HG03064 (cell line): Measurements from ENCODE around the gene SV2B.

ENCODE experiments used
- ATAC-seq: cut with Tn5 transposase; IDR thresholded peaks from one replicate; pipeline ENCODE4 v1.9.1; 2021; ENCODE audit warnings: low read depth; ENCODE audit not compliant: unreplicated experiment

Gene SV2B

DNA sequence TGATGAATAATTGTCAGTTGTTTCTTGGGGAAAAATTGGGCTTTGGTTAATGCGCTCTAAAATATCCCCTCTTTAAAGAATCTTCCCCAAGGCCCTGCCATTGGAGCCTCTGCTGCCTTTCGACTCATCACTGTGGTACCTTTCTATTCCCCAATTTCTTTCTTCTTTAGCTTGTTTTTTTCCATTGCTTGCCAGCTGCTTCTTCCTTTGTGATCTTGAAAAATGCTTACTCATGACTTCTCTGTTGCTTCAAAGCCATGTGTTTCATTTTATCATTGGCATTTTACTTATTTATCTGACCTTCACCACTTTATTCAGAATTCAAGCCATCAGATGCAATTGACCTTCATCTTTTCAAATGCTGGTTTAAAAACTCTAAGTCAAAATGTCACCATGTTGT is 84.4 kb downstream of the SV2B start:
- no peak for ATAC-seq

DNA sequence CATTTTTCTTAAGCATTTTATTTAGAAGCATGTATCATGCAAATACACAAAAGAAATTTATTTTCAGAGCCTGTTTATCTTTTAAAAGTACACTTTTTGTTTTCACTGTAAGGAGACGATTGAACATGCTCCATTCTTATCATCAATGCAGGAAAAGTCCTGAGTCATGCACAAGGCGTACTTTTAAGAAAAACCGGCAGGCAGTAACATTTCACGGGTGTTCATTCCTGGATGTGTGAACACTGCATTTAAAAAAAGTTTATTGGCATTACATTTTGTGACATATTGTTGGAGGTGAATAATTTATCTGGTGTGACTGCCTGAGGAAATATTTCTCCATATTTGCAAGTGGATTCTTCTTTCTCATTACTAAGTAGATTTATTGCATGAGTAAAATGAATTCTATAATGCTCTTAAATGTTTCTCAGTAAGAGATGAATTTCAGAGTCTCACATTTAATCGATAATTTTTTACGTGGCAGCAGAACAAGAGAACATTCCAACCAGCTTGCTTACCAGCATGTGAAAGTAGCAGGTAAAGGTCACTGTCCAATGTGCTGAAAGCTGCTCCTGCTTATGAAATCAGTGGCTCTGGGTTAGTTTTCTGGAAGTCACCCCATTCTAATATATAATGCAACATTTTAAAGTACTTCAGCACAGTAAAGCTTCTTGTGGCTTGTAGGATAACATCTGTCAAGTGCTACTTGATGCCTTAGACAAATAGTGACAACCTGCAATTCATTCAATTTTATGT is 87.0 kb downstream of the SV2B start:
- ATAC-seq = no peak

DNA sequence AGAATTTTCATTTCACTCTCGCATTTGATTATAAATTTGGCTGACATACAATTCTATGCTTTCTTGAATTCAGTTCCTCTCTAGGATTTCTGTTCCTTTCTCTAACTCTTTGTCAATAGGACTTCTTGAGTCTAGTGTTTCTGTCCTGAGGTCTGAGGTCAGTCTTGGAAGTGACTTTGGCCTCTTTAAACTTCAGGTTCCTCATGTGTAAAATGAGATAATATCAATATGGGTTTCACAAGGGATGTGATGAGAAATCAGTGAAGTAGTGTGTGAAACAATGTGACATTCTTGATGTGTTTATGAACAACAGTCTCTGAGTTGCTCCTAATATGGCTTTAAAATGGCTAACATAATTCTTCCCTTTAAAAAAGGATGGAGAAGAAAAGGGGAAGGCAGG is 92.2 kb downstream of the SV2B start:
- ATAC-seq = no peak

DNA sequence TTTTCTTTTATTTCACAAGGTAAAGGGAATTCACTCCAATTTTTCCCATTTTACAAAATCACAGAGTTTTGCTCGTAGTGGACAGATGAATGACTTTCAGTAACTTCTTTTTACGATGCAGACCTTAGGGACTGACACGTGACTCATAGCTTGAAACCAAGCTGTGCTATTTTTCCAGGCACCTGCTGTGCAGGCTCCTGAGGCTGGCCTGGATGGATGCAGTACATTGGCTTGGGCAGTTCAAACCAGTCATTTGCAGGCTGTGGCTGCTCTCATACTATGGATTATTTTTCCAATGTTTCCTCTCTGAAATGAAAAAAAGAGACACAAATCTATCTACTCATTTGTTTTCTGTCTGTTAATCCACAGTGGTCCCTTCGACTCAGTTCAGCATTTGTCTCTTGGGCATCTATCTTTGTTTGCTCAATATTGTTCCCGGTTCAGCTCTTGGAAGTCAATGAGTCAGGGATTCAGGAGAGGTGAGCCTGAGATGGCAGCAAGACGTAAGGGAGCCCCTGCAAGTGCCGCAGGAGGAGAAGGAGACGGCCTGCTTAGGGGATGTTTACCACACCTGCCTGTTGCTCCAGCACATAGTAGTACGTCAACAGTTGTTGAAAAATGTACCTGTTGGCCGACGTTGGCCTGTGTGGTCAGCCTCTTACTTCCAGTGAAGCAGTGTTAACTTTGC is 92.8 kb downstream of the SV2B start:
- no peak for ATAC-seq

DNA sequence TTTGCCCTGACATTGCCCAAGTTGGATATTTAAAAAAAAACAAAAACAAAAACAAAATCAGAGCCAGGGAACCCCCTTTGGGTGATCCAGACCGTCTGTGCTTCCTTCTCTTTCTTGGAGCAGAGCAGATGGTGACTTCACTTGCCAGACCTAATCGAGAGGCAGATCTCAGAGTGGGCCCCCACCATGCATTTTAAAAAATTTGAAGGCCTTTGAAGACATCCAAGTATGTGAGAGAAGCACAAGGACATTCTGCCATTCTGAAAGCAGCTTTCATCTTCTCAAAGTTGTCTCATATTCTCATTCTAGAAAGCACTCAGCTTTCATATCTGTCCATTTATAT is 93.3 kb downstream of the SV2B start:
- no peak for ATAC-seq

DNA sequence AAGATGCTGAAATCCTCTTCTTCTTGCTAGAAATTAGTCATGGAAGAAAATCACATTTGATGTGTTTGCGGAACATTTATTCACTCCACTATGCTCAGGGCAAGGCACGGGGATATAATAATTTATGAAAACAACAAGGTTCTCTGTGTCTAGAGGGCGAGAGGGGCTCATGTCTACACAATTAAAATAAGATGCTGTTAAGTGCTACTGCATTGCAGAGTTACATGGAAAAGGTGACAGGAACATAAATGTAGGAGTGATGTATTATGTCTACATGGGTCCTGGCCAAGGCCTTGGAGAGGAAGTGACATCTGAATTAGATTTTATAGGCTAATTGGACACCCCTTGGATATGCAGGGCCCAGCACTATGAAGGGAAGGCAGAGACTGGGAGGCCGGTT is 96.1 kb downstream of the SV2B start:
- ATAC-seq = no peak

DNA sequence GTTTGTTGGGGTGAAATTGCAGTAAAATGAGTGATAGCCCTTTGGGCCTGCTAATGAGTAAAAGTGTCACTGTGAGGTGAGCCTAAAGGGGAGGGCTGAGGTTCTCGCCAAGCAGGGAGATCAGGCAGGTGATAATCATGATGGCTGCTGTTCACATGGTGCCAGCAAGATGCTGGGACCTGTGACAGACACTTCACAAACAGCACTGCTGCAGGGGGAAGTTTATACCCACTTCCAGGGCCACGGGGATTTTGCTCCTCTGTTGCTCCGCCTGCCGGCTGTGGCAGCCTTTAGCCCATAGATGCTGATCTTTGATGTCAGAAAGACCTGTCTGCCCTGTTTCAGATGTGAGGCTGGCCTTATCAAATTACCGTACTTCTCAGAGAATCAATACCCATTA is 96.7 kb downstream of the SV2B start:
- no peak for ATAC-seq

DNA sequence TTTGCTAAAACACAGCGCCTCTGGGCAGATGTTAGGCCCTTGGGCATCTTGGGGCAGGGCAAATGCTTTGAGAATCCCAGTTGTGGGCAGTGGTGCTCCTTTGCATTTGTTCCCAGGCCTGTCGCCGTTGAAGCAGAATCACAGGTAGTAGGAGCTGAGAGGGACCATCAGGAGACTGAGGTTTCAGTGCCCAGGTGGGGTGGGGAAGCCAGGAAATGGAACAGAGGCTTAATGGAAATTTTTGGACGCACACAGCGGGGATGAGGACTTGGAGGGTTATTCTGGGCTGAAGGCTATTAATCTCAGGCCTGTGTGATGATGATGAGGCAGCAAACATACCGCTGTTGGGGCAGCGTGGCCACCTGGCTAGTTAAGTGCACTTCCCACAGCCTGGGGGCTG is 99.5 kb downstream of the SV2B start:
- no peak for ATAC-seq

DNA sequence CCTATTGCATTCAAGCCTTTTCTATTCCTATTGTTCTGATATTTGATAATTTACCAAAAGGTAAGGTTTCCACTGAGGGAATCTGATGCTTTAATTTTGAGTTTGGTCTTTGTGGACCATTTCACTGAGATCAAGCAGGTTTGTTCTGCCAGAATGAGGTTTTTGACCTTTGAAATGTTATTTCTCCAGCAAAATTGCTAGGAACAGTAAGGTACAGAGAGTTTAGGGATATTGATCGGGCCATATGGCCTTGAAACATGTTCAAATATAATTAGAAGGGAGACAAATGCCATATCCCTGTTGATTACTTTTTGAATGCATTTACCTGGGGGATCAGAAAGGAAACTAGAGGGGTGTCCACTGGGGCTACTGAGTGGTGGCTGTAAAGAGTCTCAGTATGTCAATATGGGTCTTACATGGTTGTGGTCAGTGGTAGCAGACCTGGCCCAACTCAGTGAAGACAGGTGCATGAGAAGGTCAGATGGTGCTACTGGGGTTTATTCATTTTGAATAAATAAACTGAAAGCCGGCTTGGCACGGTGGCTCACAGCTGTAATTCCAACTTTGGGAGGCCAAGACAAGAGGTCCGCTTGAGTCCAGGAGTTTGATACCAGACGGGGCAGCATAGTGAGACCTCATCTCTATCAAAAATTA is 100.2 kb downstream of the SV2B start:
- ATAC-seq = no peak

DNA sequence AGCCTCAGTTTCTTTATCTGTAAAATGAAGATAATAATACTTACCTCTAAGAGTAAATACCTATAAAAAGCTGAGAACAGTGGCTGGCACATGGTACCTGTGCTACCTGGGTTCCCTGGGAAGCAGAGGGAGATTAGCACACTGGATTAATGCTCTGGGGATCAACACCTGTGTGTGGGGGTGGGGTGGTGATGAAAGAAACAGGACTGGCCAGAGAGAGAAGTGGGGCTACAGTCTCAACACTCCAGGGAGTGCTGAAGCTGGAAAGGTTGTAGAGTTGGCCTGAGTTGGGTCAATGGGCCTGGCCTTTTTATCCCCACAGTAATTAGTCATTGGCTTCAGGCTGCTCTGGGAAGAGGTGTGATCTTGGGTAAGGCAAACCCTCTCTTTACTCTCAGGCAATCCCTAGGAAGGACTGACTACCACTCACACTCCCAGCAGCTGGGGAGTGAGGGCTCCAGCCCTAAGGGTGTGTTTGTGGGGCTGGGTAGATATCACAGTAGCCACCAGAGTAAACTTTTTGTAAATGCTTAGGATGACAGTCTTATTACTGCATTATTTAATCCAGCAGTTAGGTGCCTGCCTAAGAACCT is 102.5 kb downstream of the SV2B start:
- ATAC-seq = no peak

DNA sequence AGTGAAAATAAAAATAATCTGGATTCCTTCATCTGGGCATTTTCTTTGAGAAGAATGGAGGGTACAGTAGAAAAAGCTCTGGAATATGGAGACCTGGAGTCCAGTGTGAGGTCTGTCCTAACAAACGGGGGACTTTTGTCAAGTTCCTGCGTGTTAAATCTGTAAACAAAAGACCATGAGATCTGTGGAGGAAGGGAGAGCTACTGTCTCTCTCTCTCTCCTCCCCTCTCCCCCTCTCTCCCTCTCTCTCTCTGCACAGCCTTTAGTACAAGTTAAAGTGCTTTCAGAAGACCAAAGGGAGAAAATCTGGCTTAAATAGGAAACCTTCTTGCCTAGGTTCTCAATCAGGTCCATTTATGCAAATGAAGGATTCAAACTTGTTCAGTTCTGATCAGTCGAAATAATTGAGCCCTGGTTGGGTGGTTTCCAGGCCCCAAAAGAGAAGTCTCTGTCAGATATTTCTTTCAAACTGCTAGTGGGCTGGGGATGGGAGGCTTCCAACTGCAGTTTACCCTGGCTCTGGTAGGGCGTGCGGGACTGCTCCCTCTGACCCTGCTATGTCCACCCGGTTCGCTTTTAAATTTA is 103.7 kb downstream of the SV2B start:
- no peak for ATAC-seq

DNA sequence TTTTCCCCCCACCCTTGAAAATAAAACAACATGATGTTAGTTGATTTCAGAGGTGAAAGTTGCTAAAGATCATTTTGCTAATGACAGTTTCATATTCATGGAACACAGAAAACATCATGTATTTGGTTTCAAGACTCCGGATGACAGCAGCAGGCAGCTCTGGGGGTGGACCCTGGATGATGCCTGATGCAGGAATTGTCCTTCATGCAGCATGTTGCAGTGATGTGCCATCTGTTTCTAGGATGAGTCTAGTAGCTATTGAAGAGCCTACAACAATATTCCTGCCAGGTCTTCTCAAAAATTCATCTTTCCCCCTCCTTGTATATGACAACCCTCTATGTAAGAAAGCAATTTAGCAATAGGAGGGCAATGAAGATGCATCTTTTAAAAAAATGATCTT is 108.3 kb downstream of the SV2B start:
- no peak for ATAC-seq

DNA sequence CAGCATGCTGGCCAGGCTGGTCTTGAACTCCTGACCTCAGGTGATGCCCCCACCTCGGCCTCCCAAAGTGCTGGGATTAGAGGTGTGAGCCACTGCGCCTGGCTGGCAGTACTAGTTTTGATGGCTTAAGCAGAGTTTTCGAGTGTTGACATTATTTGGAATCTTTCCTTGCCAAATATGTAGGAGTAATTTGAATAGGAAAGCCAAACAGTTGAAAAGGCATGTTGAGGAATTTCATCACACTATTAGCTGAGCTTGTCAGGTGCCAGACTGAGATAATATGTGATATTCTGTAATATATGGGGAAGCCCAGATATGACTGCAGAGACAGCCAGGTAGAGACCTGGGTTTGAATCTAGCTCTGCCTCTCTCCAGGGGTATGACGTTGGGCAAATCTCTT is 109.3 kb downstream of the SV2B start:
- no peak for ATAC-seq

DNA sequence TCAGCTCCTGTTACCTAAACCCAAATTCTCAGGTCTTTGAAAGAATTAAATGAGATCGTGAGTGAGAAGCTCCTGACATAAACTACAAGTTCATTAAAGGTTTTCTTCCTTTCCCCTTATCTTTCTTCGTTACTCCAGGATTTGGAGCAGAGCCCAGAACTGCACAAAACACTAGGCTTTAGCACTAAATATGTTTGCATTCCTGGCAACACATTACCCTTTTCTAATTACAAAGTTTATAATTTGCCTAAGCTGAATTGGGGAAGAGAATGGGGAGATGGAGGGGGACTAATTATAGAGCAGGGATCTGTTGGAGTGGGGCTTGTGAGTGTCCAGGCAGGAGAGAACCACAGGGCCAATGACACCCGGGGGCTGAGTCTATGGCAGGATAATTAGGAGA is 109.7 kb downstream of the SV2B start:
- ATAC-seq = no peak

DNA sequence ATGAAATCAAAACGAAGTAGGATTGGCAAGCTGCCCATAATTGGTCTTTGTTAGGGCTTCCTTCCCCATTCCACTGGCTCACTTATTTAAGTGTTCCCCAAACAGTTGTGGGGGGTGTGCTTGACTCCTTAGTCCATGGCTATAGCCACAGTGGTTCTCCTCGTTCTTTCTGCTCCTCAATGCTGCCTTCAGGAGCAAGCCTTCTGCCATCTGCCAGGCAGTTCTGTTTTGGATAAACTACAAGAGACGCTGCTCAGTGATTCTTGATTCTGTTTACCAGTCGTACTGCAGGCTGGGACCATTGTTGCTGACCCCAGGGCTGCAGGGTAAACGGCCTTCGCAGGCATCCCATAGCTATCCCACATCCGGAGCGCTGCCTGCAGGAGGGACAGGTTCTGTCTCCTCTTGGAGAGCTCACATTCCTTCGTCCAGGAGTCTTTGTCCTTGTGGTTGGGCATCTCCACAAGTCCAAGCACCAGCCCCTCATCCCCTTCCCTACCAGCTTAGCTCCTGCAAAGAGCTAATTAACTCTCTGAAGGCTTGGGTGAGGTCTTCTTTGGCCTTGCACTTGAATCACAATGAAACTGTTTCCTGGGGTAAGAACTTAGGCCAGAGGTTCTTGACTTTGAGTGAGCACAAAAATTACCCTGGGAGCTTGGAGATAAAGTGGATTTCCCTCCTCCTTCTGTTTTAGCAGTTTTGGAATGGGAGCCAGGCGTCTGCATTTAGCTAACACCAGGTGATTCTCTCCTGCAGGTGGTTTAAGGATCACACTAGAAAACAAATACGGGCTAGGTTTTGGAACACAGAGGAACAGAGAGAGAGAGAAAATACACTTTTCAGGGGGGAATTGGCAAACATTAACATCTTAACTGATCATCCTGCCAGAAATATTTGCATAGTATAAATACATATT is 114.9 kb downstream of the SV2B start:
- ATAC-seq = no peak

DNA sequence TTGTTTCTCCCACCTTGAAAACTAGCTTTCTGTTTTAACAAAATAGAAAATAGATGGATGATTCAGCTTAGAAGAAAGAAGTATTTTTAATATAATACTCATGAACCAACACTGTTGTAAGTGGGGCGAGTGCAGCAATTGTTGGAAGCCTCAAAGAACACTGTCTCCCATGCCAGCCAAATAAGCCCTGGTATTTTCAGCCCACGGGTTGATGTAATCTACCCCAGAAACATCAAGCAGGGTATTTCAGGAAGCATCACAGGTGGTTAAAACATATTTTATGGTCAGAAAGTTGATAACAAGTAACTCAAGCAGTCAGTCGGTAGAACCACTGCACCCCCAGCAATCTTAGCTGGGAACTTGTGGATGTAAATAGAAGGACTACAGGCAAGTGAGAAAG is 115.9 kb downstream of the SV2B start:
- no peak for ATAC-seq

DNA sequence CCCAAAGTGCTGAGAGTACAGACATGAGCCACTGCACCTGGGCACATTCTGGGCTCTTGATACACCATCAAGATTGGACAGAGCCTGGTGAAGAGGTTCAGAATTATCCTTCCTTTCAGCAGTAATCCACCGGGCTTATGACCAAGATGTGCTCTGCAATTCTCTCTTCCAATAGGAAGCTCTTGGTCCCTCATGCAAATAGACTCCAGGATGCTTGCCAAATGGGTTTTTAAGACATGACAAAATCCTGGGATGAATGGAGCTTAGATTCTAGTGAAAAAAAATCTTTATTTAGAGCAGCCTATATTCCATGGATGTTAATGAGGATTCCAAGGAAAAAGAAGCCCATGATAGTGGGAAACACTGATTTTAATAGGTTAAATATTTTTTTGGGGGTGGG is 119.1 kb downstream of the SV2B start:
- no peak for ATAC-seq

DNA sequence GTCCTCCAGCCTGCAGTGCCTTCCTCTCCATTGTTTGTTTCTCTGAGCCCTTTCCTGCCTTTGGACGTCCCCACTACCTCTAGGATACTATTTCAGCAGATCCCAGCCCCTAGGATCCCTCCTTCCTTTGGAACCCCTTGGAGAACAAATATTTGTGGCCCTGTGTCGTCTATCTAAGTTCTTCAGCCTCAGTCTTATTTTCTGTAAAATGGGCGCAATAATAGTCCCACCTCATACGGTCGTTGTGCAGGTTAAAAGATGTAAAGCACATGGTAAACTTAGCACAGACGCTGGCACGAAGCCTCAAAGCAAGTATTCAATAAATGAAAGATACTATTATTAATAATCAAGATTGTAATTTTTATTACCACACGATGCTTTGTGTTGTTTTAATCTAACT is 122.0 kb downstream of the SV2B start:
- ATAC-seq = no peak

DNA sequence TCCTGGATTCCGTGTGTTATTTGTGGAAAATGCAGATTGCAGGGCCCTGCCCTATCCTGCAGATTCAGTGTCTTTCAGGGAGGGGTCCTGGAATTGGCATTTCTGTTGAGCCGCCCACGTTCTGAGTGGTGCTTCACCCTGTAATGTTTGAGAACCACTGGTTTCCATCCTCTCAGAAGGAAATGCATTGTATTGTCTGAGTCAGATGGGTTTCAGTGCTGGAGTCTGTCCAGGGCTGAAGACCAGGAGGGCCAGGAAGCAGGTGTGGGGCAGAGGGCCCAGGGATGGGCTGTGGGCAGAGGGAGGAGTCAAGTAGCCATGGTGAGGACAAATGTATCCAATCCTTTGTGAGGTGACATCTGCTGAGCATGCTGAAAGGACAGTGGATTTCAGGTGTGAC is 123.8 kb downstream of the SV2B start:
- no peak for ATAC-seq

DNA sequence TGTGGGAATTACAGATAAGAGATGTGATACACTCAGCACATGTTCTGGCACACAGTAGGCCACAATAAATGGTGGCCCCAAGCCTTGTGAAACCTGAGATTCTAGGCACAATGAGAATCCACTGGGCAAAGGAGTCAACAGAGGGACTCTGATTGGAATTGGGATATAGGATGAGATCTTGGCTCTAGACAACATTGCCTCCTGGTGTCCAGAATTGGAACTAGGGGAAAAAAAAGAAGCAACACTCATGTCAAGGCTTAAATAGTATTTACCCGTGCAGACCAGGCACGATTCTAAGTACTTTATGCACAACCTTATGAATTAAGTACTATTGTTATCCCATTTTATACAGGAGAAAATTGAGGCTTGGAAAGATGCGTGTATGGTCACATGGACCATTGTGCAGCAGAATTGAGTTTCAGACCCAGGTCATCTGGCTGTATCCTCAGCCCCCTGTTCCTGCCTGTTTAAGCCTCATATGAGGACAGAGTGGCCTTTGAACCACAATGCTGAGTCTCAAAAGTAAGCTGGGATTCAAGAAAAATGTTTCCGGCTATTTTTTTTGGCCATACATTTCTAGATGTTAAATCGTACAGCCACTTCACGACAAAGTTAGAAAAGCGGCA is 124.8 kb downstream of the SV2B start:
- no peak for ATAC-seq
